NCI-H526 treated with DMSO at 0.1 percent for 48 hours (cell line): ENCODE results near the gene ZMYND15.

Experiments used
- DNase-seq: peaks from one replicate; lab custom pipeline; 2025; lab: John Stamatoyannopoulos, UW

ZMYND15 gene

GRCh38 chr17:4715063-4715744 is 24.4 kb upstream of the ZMYND15 start:
- DNase-seq: no peak

- DNase-seq: no peak
Measured at GRCh38 chr17:4716081-4716480, 23.6 kb upstream of the ZMYND15 start.

- DNase-seq: no peak
Measured at GRCh38 chr17:4717791-4718190, 21.8 kb upstream of the ZMYND15 start.

- no peak for DNase-seq
Measured at GRCh38 chr17:4718276-4718675, 21.4 kb upstream of the ZMYND15 start.

- DNase-seq: no peak
Measured at GRCh38 chr17:4719146-4719545, 20.5 kb upstream of the ZMYND15 start.

GRCh38 chr17:4719684-4720221 is 19.9 kb upstream of the ZMYND15 start:
- no peak for DNase-seq

- DNase-seq: no peak
Measured at GRCh38 chr17:4720787-4721186, 18.8 kb upstream of the ZMYND15 start.

GRCh38 chr17:4721203-4722135 is 18.2 kb upstream of the ZMYND15 start:
- no peak for DNase-seq

GRCh38 chr17:4722678-4723240 is 16.9 kb upstream of the ZMYND15 start:
- no peak for DNase-seq

- no peak for DNase-seq
Measured at GRCh38 chr17:4724650-4725049, 15.0 kb upstream of the ZMYND15 start.

- DNase-seq: no peak
Measured at GRCh38 chr17:4725646-4726310, 13.9 kb upstream of the ZMYND15 start.

- DNase-seq: no peak
Measured at GRCh38 chr17:4728124-4728523, 11.5 kb upstream of the ZMYND15 start.

- no peak for DNase-seq
Measured at GRCh38 chr17:4733073-4733531, 6.5 kb upstream of the ZMYND15 start.

GRCh38 chr17:4734857-4735475 is 4.7 kb upstream of the ZMYND15 start:
- DNase-seq: no peak

- DNase-seq: no peak
Measured at GRCh38 chr17:4735876-4736651, 3.6 kb upstream of the ZMYND15 start.

GRCh38 chr17:4738136-4739121 is 1.2 kb upstream of the ZMYND15 start:
- DNase-seq: no peak

GRCh38 chr17:4740025-4740351 is 355 bp downstream of the ZMYND15 start:
- no peak for DNase-seq

GRCh38 chr17:4740584-4740983 is 951 bp downstream of the ZMYND15 start:
- no peak for DNase-seq

GRCh38 chr17:4741544-4741943 is 1.9 kb downstream of the ZMYND15 start:
- DNase-seq: no peak

- no peak for DNase-seq
Measured at GRCh38 chr17:4742133-4742532, 2.5 kb downstream of the ZMYND15 start.
